ELR (cell line): ENCODE results near the gene RXFP4.
"Not testable (repeated sequence)": the region's sequence is repeated elsewhere in the genome, so short reads cannot be mapped to it uniquely, and the experiment has no call there.

Source experiments
- DNase-seq: peaks from one replicate; pipeline ENCODE4 v3.0.0-alpha.2; 2015; ENCODE audit warnings: low read depth

The RXFP4 gene

DNA sequence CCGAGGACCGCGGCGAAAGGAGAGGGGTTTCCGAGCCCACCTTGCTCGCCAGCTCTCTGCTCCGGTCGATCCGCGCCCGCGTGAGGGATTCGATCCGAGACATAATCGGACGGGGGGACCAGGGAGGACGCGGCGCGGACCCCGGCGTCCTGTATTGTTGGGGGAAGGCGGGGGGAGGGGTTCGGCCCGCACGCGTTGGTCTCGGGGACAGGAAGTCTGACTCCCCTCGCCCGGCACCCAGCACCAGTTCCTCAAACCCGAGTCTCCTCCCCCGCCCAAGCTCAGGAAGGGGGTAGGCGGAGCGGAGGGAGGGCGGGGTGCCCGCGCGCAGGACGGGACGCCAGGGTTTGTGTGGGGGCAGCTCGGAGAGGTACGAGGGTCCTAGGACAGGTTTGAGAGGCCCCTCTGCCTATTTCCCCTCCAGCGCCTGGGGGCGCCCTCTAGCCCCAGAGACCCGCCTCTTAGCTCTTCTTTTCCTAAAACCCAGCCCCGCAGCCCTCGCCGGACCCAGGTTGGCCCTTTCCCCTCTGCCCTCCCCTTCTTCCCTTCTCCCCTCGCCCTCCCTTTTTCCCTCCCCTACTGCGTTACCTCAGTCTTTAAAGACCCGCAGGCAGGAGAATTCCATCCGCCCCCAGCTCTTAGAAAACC is 37.0 kb downstream of the RXFP4 start, which contains the start of gene ARHGEF2:
Gene ARHGEF2, minus strand, starts transcription at position 223 of the 648 bp plus-strand sequence. Its CDS starts 120 bp downstream, at position 103.
- DNase-seq, result peak; percentile 88

- peak; percentile 71 for DNase-seq
These were observed 37.6 kb downstream of the RXFP4 start for GRCh38 chr1:155978973-155979429.

DNA sequence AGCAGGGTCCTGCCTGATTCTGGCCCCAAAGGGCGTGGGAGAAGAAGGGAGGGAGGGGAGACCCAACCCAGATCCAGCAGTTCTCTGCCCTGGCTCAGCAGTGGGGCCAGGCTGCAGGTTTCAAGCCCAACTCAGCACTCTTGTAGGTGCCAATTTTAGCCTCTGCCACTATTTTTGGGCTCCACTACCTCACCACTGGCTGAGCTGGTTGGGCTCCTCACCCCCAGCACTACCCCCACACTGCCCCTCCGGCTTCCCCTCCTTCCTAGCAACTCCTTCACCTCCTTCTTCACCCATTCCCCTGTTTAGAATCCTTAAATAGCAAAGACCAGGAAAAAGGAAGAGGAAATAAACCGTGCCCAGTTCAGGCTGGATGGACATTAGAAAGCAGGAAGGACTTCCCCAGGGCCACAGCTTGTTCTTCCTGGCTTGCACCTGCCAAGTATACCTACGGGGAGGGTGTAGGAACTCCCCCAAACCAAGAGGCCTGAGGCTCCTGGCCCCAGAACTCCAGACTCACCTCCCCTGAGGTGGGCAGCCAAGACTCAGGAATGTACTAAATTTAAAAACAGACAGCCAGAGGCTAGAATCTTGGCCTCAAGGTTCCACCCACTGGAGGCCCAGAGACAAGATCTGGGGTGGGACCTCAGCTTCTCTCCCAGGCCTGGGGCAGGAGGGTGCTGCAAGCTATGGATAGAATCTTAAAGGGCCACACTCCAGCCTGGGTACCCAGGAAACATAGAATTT is 38.3 kb downstream of the RXFP4 start:
- DNase-seq, result peak; percentile 53

DNA sequence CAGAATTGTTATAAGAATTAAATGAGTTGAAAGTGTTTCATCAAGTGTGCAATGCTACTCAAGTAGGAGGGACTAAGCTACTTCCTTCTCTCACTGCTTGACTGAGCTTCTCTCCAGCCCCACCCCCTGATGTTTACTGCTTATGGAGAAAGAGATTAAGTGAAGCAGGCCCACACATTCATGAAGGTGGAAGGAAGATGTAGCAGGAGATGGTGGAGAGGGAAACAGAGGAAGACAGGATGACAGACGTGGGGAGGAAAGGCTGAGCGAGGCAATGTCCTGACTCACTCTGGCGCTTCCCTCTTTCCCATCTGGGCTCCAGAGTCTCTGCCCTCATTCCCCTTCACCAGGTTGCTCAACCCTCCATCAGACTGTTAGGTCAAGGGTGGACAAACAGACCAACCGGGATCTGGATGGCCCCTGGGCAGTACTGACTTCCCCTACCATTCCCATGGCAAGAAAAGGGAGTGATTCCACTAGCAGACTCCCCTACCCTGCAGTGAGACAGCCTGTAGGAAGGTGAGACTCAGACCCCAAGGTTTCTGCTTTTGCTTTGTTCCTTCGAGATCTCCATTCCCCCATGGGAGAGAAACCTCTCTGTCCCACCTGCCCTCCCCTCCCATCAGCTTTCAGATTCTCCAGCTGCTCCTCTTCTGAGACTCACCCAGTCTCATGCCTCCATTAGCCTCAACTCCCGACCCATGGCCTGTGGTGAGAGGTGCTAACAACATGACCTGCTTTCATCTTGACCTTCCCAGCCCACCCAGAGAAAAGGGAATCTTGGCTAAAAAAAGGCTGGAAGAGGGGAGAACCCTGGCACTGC is 40.0 kb downstream of the RXFP4 start:
- peak; percentile 93 for DNase-seq

DNA sequence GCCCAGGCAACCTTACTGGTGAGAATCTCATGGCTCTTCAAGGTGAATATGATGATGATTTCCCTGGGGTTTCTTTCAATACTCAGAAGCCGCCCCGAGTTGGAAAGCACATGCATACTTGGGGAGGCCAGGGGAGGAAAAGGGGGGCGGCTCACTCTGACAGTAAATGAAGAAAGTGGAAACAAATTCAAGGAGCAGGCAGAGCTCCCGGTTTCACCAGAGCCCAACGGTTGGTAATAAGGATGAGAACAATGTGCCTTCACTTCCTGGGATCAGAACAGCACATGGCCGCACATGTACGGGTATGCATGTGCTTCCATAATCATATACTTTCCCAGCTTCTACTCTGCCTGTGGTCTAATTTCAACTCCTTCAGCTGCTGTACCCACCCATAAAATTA is 40.7 kb downstream of the RXFP4 start:
- DNase-seq, result no peak

- DNase-seq, result peak; percentile 97
These were observed 42.0 kb downstream of the RXFP4 start for GRCh38 chr1:155983191-155984024.

GRCh38 chr1:155984341-155984740 is 42.9 kb downstream of the RXFP4 start:
- DNase-seq, result no peak

GRCh38 chr1:155984903-155985645 is 43.6 kb downstream of the RXFP4 start:
- DNase-seq, result not testable (repeated sequence)

GRCh38 chr1:155989242-155990004 is 48.0 kb downstream of the RXFP4 start:
- DNase-seq, result peak; percentile 75

DNA sequence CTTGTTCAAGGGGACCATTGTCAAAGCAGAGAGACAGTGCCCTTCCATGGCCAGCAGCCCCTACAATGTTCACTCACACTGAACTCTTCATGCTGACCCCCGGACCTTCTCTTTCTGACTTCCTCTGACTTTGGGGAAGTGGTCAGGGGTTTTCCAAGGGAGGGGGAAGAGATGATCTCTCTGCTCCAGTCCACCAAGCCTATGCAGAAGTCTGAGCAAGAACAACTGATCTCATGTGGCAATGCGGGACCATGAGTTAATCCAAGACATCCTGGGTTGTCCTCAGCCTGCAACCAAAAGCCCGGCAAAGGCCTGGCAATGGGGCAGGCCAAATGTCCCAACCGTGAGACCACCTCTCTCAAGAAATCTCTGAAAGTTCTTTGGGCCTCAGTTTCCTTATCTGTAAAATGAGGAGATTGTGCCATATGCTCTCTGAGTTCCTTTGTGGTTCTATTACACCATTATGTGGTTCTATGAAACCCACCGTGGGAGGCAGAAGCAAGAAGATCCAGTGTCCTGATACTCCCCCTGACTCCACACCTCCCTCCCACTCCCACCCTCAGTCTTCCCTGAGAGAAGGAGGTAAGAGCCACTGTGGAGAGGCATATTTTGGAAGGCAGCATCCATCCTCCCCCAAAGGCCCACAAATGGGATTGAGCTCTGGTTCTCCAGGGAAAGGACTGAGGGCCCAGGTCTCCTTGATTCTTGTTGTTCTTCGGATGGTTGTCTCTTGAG is 48.7 kb downstream of the RXFP4 start:
- DNase-seq, result no peak
